HG03175 (cell line): ENCODE results near the gene RCHY1.
A peak's percentile ranks its signal among the peaks of the same experiment; 100 is the strongest.

ENCODE experiments used
- ATAC-seq: cut with Tn5 transposase; IDR thresholded peaks from one replicate; pipeline ENCODE4 v1.9.1; 2021; ENCODE audit warnings: mild to moderate bottlenecking, moderate library complexity; ENCODE audit not compliant: unreplicated experiment

The RCHY1 gene

DNA sequence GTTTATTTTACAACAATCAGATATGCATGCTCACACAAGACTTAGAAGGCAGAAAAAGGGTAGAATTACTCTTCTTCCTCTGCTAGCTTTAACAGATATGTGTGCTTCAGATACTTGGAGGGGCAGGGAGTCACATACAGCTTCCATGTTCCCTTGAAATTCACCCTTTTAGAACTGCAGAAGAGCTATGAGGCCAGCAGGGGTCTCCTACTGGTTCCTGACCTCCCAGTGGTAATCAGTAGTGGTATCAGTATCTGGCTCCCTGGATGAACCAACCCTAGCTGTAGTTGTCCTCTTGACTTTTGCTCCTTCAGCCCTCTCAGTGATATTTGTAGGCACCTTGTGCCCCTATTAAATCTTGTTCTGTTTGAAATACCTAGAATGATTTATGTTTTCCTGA is 81.5 kb downstream of the RCHY1 start:
- no peak for ATAC-seq

DNA sequence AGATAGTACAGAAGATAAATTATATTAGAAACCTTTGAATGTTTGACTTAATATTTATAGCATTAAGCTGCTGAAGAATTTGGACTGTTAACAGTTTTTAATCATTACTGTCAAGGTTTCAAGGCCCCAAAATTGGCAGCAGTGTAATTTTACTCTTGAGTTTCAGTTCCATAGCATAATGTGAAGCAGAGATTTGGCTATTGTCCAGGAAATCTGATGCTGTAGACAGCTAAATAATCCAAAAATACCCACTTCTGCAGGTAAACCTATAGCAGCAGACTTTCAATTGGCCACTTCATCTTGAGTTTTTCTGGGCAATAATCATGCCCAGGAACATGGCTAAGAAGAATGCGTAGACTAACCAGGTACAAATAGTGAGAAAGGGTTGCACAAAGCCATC is 85.0 kb downstream of the RCHY1 start:
- peak; percentile 61 for ATAC-seq
